AG04450 (cell line): Measurements from ENCODE around the gene PRSS27. TPM values are rescaled to one million over a fixed set of nuclear protein-coding genes. Genes with fewer than 3 reads are reported as not detected.
"Not testable (repeated sequence)": the region's sequence is repeated elsewhere in the genome, so short reads cannot be mapped to it uniquely, and the experiment has no call there.

ENCODE experiments used
- CTCF ChIA-PET: fragments of 300-600, 350-600 bp; formaldehyde crosslinking; extraction: SDS; loops from one replicate; lab custom pipeline; 2022; ENCODE audit warnings: antibody characterized with exemption, inconsistent platforms; lab: Charles Lee
- POLR2A ChIA-PET: fragments of 350-600 bp; formaldehyde crosslinking; extraction: SDS; loops from one replicate; lab custom pipeline; 2021; ENCODE audit warnings: antibody characterized with exemption, inconsistent platforms; lab: Yijun Ruan, JAX
- DNase-seq: peaks from one replicate; pipeline ENCODE4 v3.0.0-alpha.2; 2011; ENCODE audit warnings: low read depth, low spot score
- H3K27ac ChIP-seq: one replicate; pipeline ENCODE4 v1.5.1; 2012; ENCODE audit warnings: low read depth, low read length, control low read depth
- H3K27me3 ChIP-seq: one replicate; pipeline ENCODE4 v1.6.0; 2012; ENCODE audit warnings: low read length; ENCODE audit not compliant: control insufficient read depth, insufficient read depth
- H3K4me3 ChIP-seq: 2 replicates; pipeline ENCODE4 v1.5.1; 2011; ENCODE audit warnings: mild to moderate bottlenecking, low read depth, low read length, control low read depth
- H3K9me3 ChIP-seq: 2 replicates; pipeline ENCODE4 v1.5.1; 2012; ENCODE audit warnings: low read length; ENCODE audit not compliant: control insufficient read depth, insufficient read depth
- polyA plus RNA-seq: library from polyadenylated mRNA; depleted of rRNA; stranded (reverse); fragments of >200 nt; gene quantifications from 2 replicates; pipeline ENCODE4 v1.2.3, GENCODE V29; 2011
- TF ChIP-seq, protein P1 (sequence below): IDR thresholded peaks from 2 replicates; pipeline ENCODE4 v1.5.1; 2011; ENCODE audit warnings: low read depth, low read length, control low read depth, inconsistent platforms

The PRSS27 gene
- polyA plus RNA-seq, 1 experiment: 0.32 TPM

DNA sequence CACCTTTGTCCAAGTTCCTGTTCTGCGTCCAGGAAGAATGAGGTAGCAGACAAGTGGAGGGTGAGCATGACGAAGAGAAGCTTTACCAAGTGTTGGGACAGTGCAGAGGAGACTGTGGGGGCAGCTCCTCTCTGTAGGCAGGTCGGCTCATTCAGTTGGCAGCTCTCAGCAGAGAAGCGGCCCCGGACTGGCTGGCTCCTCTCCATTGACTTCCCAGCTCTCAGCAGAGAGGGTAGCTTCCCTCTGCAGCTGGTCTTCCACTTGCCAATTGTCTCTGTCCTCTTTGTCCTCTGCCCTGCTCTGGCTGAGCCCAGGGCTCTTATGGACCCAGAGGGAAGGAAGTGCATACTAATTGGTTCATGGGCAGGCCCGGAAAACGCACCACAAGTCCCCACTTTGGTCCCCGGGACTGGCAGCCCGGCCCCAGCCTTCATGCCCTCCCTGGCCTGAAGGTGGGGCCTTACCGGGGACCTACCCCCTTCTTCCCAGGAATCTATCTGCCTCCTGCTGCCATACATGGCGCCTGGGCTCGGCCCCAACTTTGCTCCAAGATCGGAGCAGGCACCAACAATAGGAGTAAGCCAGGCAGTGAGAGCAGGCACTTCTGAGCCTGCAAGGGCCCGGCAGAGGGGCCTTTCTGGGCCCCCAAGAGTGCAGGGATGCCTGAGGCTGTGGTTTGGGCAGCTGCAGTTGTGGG is 27.6 kb downstream of the PRSS27 start:
- Histone ChIP-seq H3K27me3 (no peaks in the 10 kb centered on the region), H3K9me3 (no peaks in the 10 kb centered on the region), H3K4me3 (no peak overlapping the region), H3K27ac (peak overlapping the region; percentile 11)
- POLR2A ChIA-PET: interaction anchor here (0.5 to 1.7 kb wide), 2 partner anchors 10 to 120 kb away, joined by 5 to 6 read pairs; partner anchors contain the start of gene KCTD5
- TF ChIP-seq, protein P1, sequence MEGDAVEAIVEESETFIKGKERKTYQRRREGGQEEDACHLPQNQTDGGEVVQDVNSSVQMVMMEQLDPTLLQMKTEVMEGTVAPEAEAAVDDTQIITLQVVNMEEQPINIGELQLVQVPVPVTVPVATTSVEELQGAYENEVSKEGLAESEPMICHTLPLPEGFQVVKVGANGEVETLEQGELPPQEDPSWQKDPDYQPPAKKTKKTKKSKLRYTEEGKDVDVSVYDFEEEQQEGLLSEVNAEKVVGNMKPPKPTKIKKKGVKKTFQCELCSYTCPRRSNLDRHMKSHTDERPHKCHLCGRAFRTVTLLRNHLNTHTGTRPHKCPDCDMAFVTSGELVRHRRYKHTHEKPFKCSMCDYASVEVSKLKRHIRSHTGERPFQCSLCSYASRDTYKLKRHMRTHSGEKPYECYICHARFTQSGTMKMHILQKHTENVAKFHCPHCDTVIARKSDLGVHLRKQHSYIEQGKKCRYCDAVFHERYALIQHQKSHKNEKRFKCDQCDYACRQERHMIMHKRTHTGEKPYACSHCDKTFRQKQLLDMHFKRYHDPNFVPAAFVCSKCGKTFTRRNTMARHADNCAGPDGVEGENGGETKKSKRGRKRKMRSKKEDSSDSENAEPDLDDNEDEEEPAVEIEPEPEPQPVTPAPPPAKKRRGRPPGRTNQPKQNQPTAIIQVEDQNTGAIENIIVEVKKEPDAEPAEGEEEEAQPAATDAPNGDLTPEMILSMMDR: no peak
- no peak for DNase-seq
- CTCF ChIA-PET: no interaction called here

DNA sequence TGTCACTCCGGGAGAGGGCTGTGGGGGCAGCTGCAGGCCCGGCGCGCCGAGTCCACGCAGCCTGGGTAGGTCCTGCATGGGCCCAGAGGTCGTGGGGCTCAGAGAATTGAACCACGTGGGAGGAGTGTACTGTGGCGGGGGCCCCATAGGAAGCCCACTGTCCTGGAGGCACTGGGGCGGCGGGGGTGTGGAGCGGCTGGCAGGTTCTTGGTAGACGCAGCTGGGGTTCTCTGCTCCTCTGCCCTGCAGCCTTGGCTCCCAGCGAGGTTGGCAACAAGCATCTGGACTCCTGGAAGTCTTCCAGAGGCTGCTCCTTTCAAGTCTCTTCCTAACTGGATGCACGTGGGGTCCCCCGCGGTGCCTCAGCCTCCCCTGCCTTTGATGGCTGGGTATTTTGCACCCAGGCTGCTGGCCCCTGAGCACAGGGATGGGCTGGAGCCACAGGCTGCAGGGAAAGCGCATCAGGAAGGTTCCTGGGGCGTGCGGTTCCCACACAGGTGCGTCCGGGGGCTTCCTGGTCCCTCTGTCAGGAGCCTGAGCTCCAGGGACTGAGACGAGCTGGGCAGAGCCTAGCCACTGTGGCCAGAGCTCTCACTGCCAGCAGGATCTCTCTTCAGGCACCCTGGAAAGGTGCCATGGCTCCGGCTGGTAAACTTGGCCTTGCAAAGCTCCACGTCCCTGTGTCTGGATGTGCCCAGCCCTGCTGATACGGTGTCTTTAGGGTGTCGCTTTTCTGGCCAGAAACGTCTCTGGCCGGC is 28.4 kb downstream of the PRSS27 start:
- DNase-seq: no peak
- no peaks in the 10 kb centered on the region for H3K27me3 ChIP-seq
- H3K9me3 ChIP-seq: no peaks in the 10 kb centered on the region
- TF ChIP-seq, protein P1: no peak
- CTCF ChIA-PET: no interaction called here
- no peak overlapping the region for H3K4me3 ChIP-seq
- H3K27ac ChIP-seq: no peak overlapping the region
- POLR2A ChIA-PET: interaction anchor here (0.5 to 1.7 kb wide), 2 partner anchors 9 to 121 kb away, joined by 5 to 6 read pairs; partner anchors contain the start of gene KCTD5

DNA sequence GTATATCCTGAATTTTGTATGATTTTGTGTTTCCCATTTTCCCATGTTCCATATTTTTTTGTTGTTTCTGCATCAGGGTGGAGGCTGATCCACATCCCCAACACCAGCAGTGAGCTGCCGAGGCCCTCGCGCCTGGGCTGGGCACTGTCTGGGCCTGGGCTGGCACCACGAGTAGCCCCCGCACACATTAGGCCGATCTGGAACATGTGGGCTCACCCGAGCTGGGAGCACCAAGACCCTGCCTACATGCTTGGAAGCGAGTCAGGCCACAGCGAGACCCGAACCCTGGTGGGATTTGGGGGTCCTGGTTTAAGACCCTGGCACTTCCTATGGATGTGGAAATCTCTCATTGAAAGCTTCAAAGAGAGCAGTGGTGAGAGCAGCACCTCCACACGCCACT is 29.2 kb downstream of the PRSS27 start:
- Histone ChIP-seq H3K9me3 (no peaks in the 10 kb centered on the region), H3K27ac (no peak overlapping the region), H3K27me3 (no peaks in the 10 kb centered on the region), H3K4me3 (no peak overlapping the region)
- ChIA-PET POLR2A (interaction anchor here (1.7 kb wide), 1 partner anchor 9 kb away, joined by 6 read pairs; the partner anchor contains the start of gene KCTD5), CTCF (no interaction called here)
- no peak for DNase-seq
- TF ChIP-seq, protein P1: no peak

DNA sequence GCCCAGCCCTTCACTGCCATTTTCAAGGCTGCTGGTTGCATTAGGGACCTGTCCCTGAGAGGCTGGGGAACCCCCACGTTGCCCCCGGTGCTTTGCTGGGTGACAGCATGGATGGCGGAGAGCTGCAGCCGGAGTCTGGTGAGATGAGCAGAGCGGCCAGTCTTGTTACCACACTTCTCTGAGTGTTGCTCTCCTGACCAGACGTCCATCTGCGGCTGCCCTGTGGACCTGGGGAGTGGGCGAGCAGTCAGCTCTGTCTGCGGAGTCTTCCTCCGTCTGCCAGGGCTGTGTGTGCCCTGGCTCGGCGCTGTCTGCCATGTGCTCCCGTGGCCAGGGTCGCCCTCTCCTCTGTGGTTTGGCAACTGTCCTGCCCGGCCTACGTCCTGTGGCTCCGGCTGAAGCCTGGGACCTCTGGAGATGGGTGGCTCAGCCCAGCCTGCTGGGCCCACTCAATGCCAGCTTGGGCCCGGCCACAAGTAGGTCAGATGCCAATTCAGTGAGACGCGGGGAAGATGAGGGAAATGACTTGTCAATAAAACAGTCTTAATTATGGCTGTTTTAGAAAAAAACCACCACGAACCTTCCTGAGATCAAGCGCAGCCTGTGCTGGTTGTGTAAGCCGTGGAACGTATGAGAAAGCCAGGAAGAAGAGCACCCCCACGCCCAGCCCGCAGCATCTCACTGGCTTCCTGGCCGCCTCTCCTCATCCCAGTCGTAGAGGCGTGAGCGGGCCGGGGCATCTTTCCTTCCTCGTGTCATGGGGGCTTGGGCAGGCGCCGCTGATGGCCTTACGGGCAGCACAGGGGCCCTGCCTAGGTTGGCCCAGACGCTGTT is 29.8 kb downstream of the PRSS27 start:
- Histone ChIP-seq H3K4me3 (no peak overlapping the region), H3K27me3 (no peaks in the 10 kb centered on the region), H3K27ac (no peak overlapping the region), H3K9me3 (no peaks in the 10 kb centered on the region)
- no peak for DNase-seq
- ChIA-PET CTCF (no interaction called here), POLR2A (interaction anchor here (0.5 kb wide), 1 partner anchor 241 kb away, joined by 9 read pairs; no protein-coding TSS in a partner anchor)
- TF ChIP-seq, protein P1: no peak

DNA sequence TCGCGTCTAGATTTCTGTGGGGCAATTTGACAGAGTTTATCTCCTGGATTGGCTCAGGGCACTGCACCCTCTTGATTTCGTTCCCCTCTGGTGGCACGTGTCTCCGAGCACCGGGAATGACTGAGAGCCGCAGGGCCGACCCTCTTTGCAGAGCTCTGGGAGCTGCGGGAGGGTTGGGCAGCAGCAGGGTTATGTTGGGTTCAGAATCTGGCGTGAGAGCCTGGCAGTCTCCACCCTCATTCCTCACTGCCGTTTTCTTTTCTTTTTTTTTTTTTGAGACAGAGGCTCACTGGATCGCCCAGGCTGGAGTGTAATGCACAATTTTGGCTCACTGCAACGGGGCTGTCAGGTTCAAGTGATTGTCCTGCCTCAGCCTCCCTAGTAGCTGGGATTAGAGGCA is 30.6 kb downstream of the PRSS27 start:
- POLR2A ChIA-PET: interaction anchor here (0.5 kb wide), 1 partner anchor 242 kb away, joined by 9 read pairs; no protein-coding TSS in a partner anchor
- H3K27ac ChIP-seq, CTCF ChIA-PET: not testable (repeated sequence)

More for the DNA sequence above, 30.6 kb downstream of the PRSS27 start:
- H3K4me3 ChIP-seq, DNase-seq, H3K9me3 ChIP-seq, H3K27me3 ChIP-seq: not testable (repeated sequence)
